Inflammatory macrophage treated with lipopolysaccharide for 1 hour (primary cell): ENCODE measurements around the gene GPX6.
"Not testable (repeated sequence)": the region's sequence is repeated elsewhere in the genome, so short reads cannot be mapped to it uniquely, and the experiment has no call there.

Experiments used
- DNase-seq, 2 donors: peaks; one replicate each; pipeline ENCODE4 v3.0.0-alpha.2; 2020 to 2022

Gene GPX6

GRCh38 chr6:28480253-28480932 lies 35.2 kb downstream of the GPX6 start:
- no peak for DNase-seq

GRCh38 chr6:28478518-28478917 lies 37.1 kb downstream of the GPX6 start:
- no peak for DNase-seq

- DNase-seq = peak; percentile 21 to 24
Observed at GRCh38 chr6:28474441-28475219, 41.0 kb downstream of the GPX6 start.

GRCh38 chr6:28469153-28469745 lies 46.3 kb downstream of the GPX6 start:
- not testable (repeated sequence) for DNase-seq

DNA sequence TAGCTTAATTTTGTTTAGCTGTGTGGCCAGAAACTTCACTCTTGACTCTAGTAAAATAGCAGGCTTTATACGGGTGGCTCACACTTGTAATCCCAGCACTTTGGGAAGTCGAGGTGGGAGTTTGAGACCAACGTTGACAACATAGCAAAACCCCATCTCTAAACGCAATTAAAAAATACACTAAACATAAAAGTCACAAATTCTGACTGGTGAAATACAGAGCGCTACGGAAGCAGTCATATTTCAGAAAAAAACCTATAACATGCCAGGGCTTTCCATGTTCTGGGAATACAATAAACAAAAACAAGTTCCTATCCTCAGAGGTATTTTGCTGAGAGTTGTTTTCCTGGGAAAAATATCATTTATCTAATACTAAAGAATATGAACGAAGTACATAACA lies 47.5 kb downstream of the GPX6 start:
- DNase-seq = no peak

DNA sequence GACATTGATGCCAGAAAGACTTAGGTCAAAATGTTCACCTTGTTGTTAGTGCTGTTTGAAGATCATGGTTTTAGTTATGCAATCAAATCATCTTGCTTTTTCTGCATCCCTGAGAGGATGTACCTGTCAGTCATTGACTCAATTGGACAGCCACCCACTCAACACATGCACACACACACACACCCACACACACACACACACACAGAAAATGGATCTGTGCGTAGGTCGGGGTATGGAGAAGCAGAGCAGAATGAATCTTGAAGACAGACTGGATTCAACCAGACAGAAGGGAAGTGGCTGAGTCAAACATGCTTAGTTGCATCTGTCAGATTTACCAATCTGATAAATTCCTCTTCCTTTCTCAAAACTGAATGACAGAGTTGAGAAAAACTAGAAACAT lies 53.2 kb downstream of the GPX6 start:
- DNase-seq = peak in 1 of 2 donors; percentile 9

- no peak for DNase-seq
Observed at GRCh38 chr6:28458568-28458967, 57.0 kb downstream of the GPX6 start.
